ENCODE data around the gene KCNN3. TPM values are rescaled to one million over a fixed set of nuclear protein-coding genes. Genes with fewer than 3 reads are reported as not detected.

KCNN3 gene
- total RNA-seq, 1 donor, result not detected

DNA sequence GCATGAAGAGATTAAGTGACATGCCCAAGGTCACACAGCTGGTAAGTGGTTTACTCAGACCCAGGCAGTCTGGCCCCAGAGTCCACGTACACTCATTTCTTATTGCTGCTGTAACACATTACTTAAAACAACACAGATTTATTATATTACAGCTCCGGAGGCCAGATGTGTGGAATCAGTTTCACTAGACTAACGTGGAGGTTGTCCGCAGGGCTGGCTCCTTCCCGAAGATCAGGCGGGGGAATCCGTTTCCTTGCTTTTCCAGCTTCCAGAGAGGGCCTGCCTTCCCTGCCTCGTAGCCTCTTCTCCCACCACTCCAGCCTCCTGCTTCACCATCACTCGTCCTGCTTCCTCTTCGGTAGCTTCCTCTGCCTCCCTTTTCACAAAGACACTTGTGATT lies 81.2 kb downstream of the KCNN3 start:
- no peak for DNase-seq (ENCODE audit: low read depth)
- H3K4me3 ChIP-seq (ENCODE audit: low read depth, low read length), result no peak overlapping the region
- TF ChIP-seq, protein P1, sequence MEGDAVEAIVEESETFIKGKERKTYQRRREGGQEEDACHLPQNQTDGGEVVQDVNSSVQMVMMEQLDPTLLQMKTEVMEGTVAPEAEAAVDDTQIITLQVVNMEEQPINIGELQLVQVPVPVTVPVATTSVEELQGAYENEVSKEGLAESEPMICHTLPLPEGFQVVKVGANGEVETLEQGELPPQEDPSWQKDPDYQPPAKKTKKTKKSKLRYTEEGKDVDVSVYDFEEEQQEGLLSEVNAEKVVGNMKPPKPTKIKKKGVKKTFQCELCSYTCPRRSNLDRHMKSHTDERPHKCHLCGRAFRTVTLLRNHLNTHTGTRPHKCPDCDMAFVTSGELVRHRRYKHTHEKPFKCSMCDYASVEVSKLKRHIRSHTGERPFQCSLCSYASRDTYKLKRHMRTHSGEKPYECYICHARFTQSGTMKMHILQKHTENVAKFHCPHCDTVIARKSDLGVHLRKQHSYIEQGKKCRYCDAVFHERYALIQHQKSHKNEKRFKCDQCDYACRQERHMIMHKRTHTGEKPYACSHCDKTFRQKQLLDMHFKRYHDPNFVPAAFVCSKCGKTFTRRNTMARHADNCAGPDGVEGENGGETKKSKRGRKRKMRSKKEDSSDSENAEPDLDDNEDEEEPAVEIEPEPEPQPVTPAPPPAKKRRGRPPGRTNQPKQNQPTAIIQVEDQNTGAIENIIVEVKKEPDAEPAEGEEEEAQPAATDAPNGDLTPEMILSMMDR (IDR thresholded peaks at IDR 0.05; ENCODE audit: insufficient read depth, low read depth, low read length), result no peak

DNA sequence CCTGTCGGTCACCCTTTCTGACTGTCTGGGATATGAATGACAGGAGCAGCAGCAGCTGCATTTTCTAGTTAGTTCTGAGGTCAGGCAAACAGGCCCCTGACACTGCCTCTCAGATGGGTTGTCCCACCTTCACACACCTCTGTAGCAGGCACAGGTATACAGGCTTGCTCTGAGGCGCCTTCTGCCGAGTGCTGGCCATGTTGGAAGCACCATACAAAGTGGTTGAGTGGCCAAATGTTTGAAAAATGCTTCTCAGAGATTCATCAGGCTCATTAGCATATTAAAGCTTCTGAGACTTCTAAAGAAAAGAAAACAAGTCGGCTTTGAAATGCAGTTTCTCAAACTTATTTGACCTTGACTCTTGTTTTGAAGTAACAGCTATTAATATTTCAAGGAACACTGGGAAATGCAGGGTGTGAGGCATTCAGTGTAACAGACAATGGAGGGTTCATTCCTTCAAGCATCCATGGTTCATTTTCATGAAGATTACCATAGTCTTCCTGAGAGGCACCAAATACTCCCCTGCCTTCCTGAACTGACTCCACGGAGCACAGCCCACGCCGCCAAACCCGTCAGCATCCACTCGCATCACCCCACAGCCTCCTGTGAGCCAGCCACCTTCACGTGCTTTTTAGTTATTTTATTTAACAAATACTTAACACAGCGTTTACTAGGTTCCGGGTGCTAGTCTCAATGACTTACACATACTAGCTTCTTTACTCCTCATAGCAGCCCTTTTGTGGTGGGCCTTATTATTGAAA lies 81.8 kb downstream of the KCNN3 start:
- no peak for DNase-seq (ENCODE audit: low read depth)
- H3K4me3 ChIP-seq (ENCODE audit: low read depth, low read length), result no peak overlapping the region
- TF ChIP-seq, protein P1 (IDR thresholded peaks at IDR 0.05; ENCODE audit: insufficient read depth, low read depth, low read length), result no peak

- no peak overlapping the region for H3K4me3 ChIP-seq (ENCODE audit: low read depth, low read length)
- no peak for DNase-seq (ENCODE audit: low read depth)
- TF ChIP-seq, protein P1 (IDR thresholded peaks at IDR 0.05; ENCODE audit: insufficient read depth, low read depth, low read length), result no peak
Observed at GRCh38 chr1:154786804-154787570, 83.1 kb downstream of the KCNN3 start.

DNA sequence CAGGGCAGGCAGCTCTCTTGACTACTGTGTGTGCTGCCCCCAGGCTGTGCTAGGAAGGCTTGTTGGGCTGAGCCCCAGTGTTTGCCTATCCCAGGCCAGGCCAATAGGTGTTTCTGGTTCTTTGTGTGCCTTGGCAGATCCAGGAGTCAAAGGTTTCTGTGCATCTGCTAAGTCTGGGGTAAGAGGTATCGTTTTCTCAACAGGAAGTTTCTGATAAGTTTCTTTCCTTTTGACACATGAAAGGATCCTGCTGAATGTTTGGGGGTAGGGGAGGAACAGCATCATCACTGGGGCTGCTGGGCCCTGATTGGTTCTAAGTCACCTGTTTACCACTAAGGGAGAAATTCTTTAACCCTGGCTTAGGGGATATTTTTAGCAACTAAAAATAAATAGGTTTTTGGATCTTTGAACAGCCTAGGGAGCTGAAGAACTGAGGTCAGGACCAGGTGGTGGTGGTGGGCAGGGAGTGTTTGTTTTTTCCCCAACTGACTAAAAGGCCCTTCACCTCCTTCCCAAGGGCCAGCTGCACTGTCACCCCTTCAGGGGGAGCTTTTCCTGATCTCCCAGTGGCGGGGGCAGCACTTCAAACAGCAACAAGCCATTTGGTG lies 85.1 kb downstream of the KCNN3 start:
- TF ChIP-seq, protein P1 (IDR thresholded peaks at IDR 0.05; ENCODE audit: insufficient read depth, low read depth, low read length), result no peak
- H3K4me3 ChIP-seq (ENCODE audit: low read depth, low read length), result no peak overlapping the region
- DNase-seq (ENCODE audit: low read depth), result no peak

DNA sequence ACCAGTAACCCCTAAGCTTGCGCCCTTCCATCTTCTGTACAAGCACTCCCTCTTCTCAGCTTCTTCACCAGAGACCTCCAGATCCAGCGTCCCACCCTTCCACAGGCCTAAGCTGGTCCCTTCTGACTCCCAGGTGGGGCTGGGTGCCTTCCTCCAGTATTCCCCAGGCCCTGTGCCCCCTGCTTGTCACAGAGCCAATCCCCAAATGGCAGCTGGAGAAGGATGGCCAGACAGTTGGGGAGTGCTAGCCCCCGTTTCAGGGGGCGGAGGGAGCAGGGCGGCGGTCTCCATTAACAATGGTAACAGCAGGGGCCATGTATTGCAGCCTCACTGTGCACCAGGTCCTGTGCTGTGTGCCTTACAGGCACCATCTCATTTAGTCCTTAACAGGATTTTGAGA lies 85.7 kb downstream of the KCNN3 start:
- TF ChIP-seq, protein P1 (IDR thresholded peaks at IDR 0.05; ENCODE audit: insufficient read depth, low read depth, low read length), result no peak
- H3K4me3 ChIP-seq (ENCODE audit: low read depth, low read length), result no peak overlapping the region
- DNase-seq (ENCODE audit: low read depth), result no peak

DNA sequence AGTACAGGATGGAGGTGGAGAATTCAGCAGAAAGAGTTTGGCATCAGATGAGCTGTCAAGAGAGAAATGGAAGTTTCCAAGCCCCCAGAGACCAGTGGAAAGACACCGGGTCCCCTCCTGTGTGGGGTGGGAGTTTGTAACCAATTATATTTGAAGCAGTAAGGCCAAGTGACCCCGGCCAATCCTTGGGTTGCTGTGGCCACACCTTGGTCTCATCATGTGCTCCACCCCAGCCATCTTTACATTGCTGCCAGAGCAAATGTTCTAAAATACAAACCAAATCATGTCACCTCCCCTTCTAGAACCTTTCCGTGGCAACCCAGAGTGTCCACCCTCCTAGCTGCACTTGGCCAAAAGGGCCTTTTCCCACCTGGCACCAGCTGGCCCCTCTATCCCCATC lies 86.1 kb downstream of the KCNN3 start:
- TF ChIP-seq, protein P1 (IDR thresholded peaks at IDR 0.05; ENCODE audit: insufficient read depth, low read depth, low read length), result no peak
- no peak for DNase-seq (ENCODE audit: low read depth)
- H3K4me3 ChIP-seq (ENCODE audit: low read depth, low read length), result no peak overlapping the region
